Osteoblast (primary cell): Measurements from ENCODE around the gene ARHGAP40. TPM values are rescaled to one million over a fixed set of nuclear protein-coding genes. Genes with fewer than 3 reads are reported as not detected.
"Not testable (repeated sequence)": the region's sequence is repeated elsewhere in the genome, so short reads cannot be mapped to it uniquely, and the experiment has no call there.

ENCODE experiments used
- DNase-seq: peaks from one replicate; pipeline ENCODE4 v3.0.0; 2011; ENCODE audit warnings: low spot score, mixed read lengths; ENCODE audit not compliant: insufficient read length; ENCODE audit errors: missing footprints
- H2AFZ ChIP-seq: 2 replicates; pipeline ENCODE4 v1.6.0; 2011; ENCODE audit warnings: mild to moderate bottlenecking, low read length
- H3K27ac ChIP-seq: 2 replicates; pipeline ENCODE4 v1.5.1; 2011; ENCODE audit warnings: mild to moderate bottlenecking, low read depth, low read length, moderate library complexity
- H3K27me3 ChIP-seq: 2 replicates; pipeline ENCODE4 v1.6.0; 2012; ENCODE audit warnings: mild to moderate bottlenecking, control low read depth, inconsistent platforms, low read length, moderate library complexity; ENCODE audit not compliant: insufficient read depth
- H3K36me3 ChIP-seq: 2 replicates; pipeline ENCODE4 v1.5.1; 2011; ENCODE audit warnings: mild to moderate bottlenecking, low read length, control low read depth, moderate library complexity; ENCODE audit not compliant: insufficient read depth
- H3K4me1 ChIP-seq: 2 replicates; pipeline ENCODE4 v1.5.1; 2011; ENCODE audit warnings: mild to moderate bottlenecking, low read length, control low read depth, moderate library complexity; ENCODE audit not compliant: insufficient read depth
- H3K4me2 ChIP-seq: 2 replicates; pipeline ENCODE4 v1.6.0; 2011; ENCODE audit warnings: mild to moderate bottlenecking, low read length; ENCODE audit not compliant: insufficient read depth
- H3K4me3 ChIP-seq: fragments of 200-600 bp; sonication (generic); 3 replicates; pipeline ENCODE4 v1.5.1; 2012; ENCODE audit warnings: mild to moderate bottlenecking, low read length, inconsistent platforms; ENCODE audit not compliant: insufficient read depth
- H3K79me2 ChIP-seq: 2 replicates; pipeline ENCODE4 v1.6.0; 2012; ENCODE audit warnings: mild to moderate bottlenecking, low read length, control low read depth, inconsistent platforms; ENCODE audit not compliant: insufficient read depth
- H3K9me3 ChIP-seq: 2 replicates; pipeline ENCODE4 v1.5.1; 2011; ENCODE audit warnings: low read depth, low read length, control low read depth
- H4K20me1 ChIP-seq: 2 replicates; pipeline ENCODE4 v1.6.0; 2012; ENCODE audit warnings: mild to moderate bottlenecking, low read length, control low read depth; ENCODE audit not compliant: insufficient read depth
- total RNA-seq: library from RNA; depleted of rRNA; stranded (reverse); fragments of >200 nt; gene quantifications from 2 replicates; pipeline ENCODE4 v1.2.3, GENCODE V29; 2012
- TF ChIP-seq, protein P1 (sequence below): IDR thresholded peaks from 2 replicates; pipeline ENCODE4 v1.5.1; 2011; ENCODE audit warnings: mild to moderate bottlenecking, low read depth, low read length, moderate library complexity; ENCODE audit errors: extremely low read depth

ARHGAP40 gene
- total RNA-seq, 1 donor, result not detected

DNA sequence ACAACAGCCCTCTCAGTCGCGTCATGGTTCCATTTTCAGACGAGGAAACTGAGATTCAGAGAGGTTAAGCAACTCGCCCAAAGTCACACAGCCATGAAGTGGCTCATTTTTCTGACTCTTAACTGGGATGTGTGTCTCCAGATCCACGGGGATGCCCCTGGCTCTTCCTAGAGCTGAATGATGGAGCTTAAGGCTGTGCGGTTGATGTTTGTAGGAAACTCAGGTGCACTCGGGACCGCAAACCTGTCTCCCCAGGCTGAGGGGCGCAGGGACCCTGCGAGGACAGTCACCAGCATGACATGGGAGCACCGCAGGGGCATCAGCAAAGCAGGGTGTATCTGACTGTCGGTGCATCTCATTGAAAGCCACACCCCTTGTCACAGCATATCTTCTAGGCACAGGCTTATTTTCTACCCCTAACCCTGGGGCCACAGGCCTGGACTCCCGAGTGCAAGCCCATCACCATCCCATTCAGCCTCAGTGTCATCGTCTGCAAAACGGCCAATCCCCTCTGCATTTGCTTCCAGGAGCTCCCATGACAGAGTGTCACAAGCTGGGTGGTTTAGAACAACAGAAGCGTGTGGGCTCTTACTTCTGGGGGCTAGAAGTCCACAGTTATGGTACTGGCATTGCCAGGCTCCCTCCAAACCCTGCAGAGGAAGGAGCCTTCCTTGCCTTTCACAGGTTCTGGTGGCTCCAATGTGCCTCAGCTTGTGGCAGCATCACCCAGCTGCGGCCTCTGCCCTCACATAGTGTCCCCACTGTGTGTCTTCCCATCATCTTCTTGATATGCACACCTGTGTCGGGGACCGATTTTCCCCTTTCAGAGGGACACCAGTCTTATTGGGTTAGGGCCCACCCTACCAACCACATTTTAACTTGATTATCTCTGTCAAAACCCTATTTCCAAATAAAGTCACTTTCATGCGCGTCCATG, 9.9 kb upstream of the ARHGAP40 start:
- no peaks in the 10 kb centered on the region for H3K4me1 ChIP-seq
- no peak overlapping the region for H3K4me2 ChIP-seq
- H3K27ac ChIP-seq, result no peak overlapping the region
- no peaks in the 10 kb centered on the region for H3K79me2 ChIP-seq
- no peaks in the 10 kb centered on the region for H4K20me1 ChIP-seq
- H3K27me3 ChIP-seq, result no peaks in the 10 kb centered on the region
- TF ChIP-seq, protein P1, sequence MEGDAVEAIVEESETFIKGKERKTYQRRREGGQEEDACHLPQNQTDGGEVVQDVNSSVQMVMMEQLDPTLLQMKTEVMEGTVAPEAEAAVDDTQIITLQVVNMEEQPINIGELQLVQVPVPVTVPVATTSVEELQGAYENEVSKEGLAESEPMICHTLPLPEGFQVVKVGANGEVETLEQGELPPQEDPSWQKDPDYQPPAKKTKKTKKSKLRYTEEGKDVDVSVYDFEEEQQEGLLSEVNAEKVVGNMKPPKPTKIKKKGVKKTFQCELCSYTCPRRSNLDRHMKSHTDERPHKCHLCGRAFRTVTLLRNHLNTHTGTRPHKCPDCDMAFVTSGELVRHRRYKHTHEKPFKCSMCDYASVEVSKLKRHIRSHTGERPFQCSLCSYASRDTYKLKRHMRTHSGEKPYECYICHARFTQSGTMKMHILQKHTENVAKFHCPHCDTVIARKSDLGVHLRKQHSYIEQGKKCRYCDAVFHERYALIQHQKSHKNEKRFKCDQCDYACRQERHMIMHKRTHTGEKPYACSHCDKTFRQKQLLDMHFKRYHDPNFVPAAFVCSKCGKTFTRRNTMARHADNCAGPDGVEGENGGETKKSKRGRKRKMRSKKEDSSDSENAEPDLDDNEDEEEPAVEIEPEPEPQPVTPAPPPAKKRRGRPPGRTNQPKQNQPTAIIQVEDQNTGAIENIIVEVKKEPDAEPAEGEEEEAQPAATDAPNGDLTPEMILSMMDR, result no peak
- no peak overlapping the region for H3K4me3 ChIP-seq
- no peak for DNase-seq
- no peaks in the 10 kb centered on the region for H3K9me3 ChIP-seq
- H3K36me3 ChIP-seq, result no peaks in the 10 kb centered on the region
- H2AFZ ChIP-seq, result no peak overlapping the region

DNA sequence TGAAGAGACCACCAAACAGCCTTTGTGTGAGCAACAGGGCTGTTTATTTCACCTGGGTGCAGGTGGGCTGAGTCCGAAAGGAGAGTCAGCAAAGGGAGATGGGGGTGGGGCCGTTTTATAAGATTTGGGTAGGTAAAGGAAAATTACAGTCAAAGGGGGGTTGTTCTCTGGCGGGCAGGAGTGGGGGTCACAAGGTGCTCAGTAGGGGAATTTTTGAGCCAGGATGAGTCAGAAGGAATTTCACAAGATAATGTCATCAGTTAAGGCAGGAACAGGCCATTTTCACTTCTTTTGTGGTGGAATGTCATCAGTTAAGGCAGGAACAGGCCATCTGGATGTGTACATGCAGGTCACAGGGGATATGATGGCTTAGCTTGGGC, 9.2 kb upstream of the ARHGAP40 start:
- H3K9me3 ChIP-seq, H2AFZ ChIP-seq, H3K36me3 ChIP-seq, H3K4me1 ChIP-seq, H3K79me2 ChIP-seq, H4K20me1 ChIP-seq, DNase-seq, H3K27ac ChIP-seq, H3K4me3 ChIP-seq, H3K4me2 ChIP-seq, H3K27me3 ChIP-seq: not testable (repeated sequence)

DNA sequence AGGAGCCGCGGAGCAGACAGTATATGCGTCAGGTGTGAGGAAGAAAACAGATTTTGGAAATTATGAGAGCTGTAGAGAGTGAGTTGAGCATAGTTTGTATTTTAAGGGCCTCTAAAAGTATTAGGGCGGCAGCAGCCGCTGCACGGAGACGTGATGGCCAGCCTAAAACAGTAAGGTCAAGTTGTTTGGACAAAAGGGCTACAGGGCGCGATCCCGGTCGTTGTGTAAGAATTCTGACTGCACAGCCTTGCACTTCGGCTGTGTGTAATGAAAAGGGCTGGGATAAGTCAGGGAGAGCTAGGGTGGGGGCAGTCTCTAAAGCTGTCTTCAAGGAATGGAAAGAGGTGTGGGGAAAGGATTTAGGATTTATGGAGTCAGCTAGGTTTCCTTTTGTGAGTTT, 7.3 kb upstream of the ARHGAP40 start:
- not testable (repeated sequence) for H3K79me2 ChIP-seq, H4K20me1 ChIP-seq, H3K4me1 ChIP-seq, H3K36me3 ChIP-seq, H3K27ac ChIP-seq, H3K27me3 ChIP-seq, DNase-seq, H3K4me3 ChIP-seq, H3K9me3 ChIP-seq, H2AFZ ChIP-seq, H3K4me2 ChIP-seq

DNA sequence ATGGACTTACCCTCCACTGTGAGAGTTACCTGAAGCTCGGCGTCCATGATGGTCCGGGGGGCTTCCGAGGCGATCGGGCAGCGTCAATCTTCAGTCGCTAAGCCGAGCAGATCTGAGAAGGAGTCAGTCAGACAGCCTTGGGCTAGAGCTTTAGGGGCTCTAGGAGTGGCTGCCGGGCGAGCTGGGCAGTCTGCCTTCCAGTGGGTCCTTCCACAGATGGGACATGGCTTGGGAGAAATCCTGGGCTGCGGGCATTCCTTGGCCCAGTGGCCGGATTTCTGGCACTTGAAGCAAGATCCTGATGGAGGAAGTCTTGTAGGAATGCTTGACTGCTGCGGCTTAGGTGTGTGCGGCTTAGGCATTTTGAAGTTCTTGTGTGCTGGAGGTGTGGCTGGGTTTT, 5.7 kb upstream of the ARHGAP40 start:
- not testable (repeated sequence) for DNase-seq, H3K27me3 ChIP-seq, H3K4me2 ChIP-seq, H3K4me3 ChIP-seq, H3K27ac ChIP-seq, H3K9me3 ChIP-seq, H4K20me1 ChIP-seq, H2AFZ ChIP-seq, H3K36me3 ChIP-seq, H3K4me1 ChIP-seq, H3K79me2 ChIP-seq

DNA sequence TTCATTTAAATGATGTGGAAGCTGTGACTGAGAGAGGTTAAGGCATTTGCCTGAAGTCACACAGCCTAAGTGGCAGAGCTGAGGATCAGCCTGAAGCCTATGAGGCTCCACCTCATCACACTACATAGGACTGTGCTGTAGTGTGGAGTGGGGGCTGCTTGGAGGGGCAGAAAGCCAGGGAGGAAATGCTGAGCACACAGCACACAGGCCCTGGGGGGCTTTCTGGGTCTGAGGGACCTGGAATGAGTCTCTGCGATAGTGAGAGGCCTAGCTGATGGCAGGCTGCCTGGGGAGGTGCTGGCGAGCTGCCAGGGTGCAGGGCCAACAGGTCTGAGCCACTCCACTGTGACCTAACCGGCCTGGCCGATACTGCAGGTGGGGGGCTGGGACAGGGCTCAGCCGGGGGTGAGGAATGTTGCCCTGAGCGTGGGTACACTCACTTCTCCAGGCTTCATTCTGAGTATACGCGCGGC, 2.2 kb upstream of the ARHGAP40 start:
- no peaks in the 10 kb centered on the region for H3K79me2 ChIP-seq
- H3K27ac ChIP-seq, result no peak overlapping the region
- peaks cover 30% of the 10 kb centered on the region for H3K27me3 ChIP-seq
- DNase-seq, result no peak
- no peaks in the 10 kb centered on the region for H3K36me3 ChIP-seq
- TF ChIP-seq, protein P1, result no peak
- H2AFZ ChIP-seq, result no peak overlapping the region
- no peak overlapping the region for H3K4me2 ChIP-seq
- no peak overlapping the region for H3K4me3 ChIP-seq
- no peaks in the 10 kb centered on the region for H4K20me1 ChIP-seq
- H3K4me1 ChIP-seq, result peaks cover 6% of the 10 kb centered on the region
- no peaks in the 10 kb centered on the region for H3K9me3 ChIP-seq
